H1 (cell line): Measurements from ENCODE around the gene LOXL1.

Experiments
- BACH1 ChIP-seq: IDR thresholded peaks from 2 replicates; pipeline ENCODE4 v1.6.1; 2012; ENCODE audit warnings: low read length, improper control_type of control experiment
- EGR1 ChIP-seq: IDR thresholded peaks from 2 replicates; pipeline ENCODE4 v1.6.1; 2011; ENCODE audit warnings: low read depth, low read length, borderline replicate concordance
- EP300 ChIP-seq, 2 experiments: IDR thresholded peaks; 1 replicate in 1 of 2; 2 replicates in 1 of 2; pipeline ENCODE4 v1.6.1; 2011 to 2012; ENCODE audit warnings: low read depth in 2 of 2, low read length in 2 of 2, mild to moderate bottlenecking in 2 of 2, borderline replicate concordance in 1 of 2, inconsistent platforms in 1 of 2, moderate library complexity in 1 of 2
- EZH2 ChIP-seq: fragments of 200-600 bp; sonication (generic); IDR thresholded peaks from 2 replicates; pipeline ENCODE4 v1.7.1; 2012; ENCODE audit warnings: low read depth, mild to moderate bottlenecking, moderate library complexity, low read length, inconsistent platforms; ENCODE audit not compliant: severe bottlenecking
- HDAC6 ChIP-seq: IDR thresholded peaks from one replicate; pipeline ENCODE4 v1.7.1; 2012; ENCODE audit warnings: low read depth, mild to moderate bottlenecking, inconsistent platforms, low read length, moderate library complexity
- POLR2A ChIP-seq, 2 experiments: IDR thresholded peaks; 1 replicate in 1 of 2; 2 replicates in 1 of 2; pipeline ENCODE4 v1.6.1; 2011; ENCODE audit warnings: low read depth in 2 of 2, low read length in 2 of 2, mild to moderate bottlenecking in 2 of 2; ENCODE audit errors: control extremely low read depth in 1 of 2
- SIN3A ChIP-seq, 2 experiments: IDR thresholded peaks in 1 of 2; conservative IDR thresholded peaks in 1 of 2; 2 replicates each; pipeline ENCODE4 v1.6.1; 2011 to 2012; ENCODE audit warnings: low read length in 2 of 2, improper control_type of control experiment in 1 of 2, low read depth in 1 of 2, mild to moderate bottlenecking in 1 of 2
- TAF1 ChIP-seq: IDR thresholded peaks from 2 replicates; pipeline ENCODE4 v1.6.1; 2011; ENCODE audit warnings: mild to moderate bottlenecking, low read depth, low read length
- USF2 ChIP-seq: IDR thresholded peaks from 2 replicates; pipeline ENCODE4 v1.6.1; 2011; ENCODE audit warnings: low read length, improper control_type of control experiment
- ZNF274 ChIP-seq: IDR thresholded peaks from 2 replicates; pipeline ENCODE4 v1.7.0; 2012; ENCODE audit warnings: low read length, borderline replicate concordance; ENCODE audit errors: extremely low read depth
- TF ChIP-seq, protein P1 (sequence below), 3 experiments: IDR thresholded peaks; 1 replicate in 2 of 3; 2 replicates in 1 of 3; pipeline versions ENCODE4 v1.5.1 to v1.6.1; 2011; ENCODE audit warnings: low read length in 3 of 3, mild to moderate bottlenecking in 3 of 3, inconsistent platforms in 2 of 3, low read depth in 1 of 3, moderate library complexity in 1 of 3; ENCODE audit not compliant: insufficient read depth in 1 of 3; ENCODE audit errors: control extremely low read depth in 1 of 3
- TF ChIP-seq, protein P2 (sequence below): IDR thresholded peaks from 2 replicates; pipeline ENCODE4 v1.6.1; 2012; ENCODE audit warnings: inconsistent platforms

GRCh38 chr15:73972984-73973682 lies 46.9 kb downstream of the LOXL1 start:
- no peak for TF ChIP-seq USF2
- TF ChIP-seq HDAC6: no peak
- TF ChIP-seq EZH2: no peak
- TF ChIP-seq, protein P1, sequence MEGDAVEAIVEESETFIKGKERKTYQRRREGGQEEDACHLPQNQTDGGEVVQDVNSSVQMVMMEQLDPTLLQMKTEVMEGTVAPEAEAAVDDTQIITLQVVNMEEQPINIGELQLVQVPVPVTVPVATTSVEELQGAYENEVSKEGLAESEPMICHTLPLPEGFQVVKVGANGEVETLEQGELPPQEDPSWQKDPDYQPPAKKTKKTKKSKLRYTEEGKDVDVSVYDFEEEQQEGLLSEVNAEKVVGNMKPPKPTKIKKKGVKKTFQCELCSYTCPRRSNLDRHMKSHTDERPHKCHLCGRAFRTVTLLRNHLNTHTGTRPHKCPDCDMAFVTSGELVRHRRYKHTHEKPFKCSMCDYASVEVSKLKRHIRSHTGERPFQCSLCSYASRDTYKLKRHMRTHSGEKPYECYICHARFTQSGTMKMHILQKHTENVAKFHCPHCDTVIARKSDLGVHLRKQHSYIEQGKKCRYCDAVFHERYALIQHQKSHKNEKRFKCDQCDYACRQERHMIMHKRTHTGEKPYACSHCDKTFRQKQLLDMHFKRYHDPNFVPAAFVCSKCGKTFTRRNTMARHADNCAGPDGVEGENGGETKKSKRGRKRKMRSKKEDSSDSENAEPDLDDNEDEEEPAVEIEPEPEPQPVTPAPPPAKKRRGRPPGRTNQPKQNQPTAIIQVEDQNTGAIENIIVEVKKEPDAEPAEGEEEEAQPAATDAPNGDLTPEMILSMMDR (IDR thresholded peaks at IDR 0.05; ENCODE audit: control extremely low read depth in 1 of 3, insufficient read depth in 1 of 3, low read depth in 1 of 3, low read length in 3 of 3): peak; percentile 82 to 94 (median 91)
- no peak for TF ChIP-seq EP300 (IDR thresholded peaks at IDR 0.05; ENCODE audit: borderline replicate concordance in 1 of 2, low read depth in 2 of 2, low read length in 2 of 2)
- TF ChIP-seq BACH1: no peak
- no peak for TF ChIP-seq POLR2A (IDR thresholded peaks at IDR 0.05; ENCODE audit: control extremely low read depth in 1 of 2, low read depth in 2 of 2, low read length in 2 of 2)
- no peak for TF ChIP-seq TAF1
- TF ChIP-seq SIN3A (conservative IDR thresholded peaks at IDR 0.05 in 1 of 2, IDR thresholded peaks at IDR 0.05 in 1 of 2; ENCODE audit: low read depth in 1 of 2, low read length in 2 of 2): no peak
- TF ChIP-seq ZNF274: no peak
- TF ChIP-seq, protein P2, sequence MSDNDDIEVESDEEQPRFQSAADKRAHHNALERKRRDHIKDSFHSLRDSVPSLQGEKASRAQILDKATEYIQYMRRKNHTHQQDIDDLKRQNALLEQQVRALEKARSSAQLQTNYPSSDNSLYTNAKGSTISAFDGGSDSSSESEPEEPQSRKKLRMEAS: no peak
- TF ChIP-seq EGR1: no peak
